Measurements from ENCODE around the gene LRIT3.

- no peak for TF ChIP-seq CTCF (IDR thresholded peaks at IDR 0.05; ENCODE audit: control extremely low read depth in 1 of 3, insufficient read depth in 1 of 3, low read depth in 1 of 3, low read length in 3 of 3)
- no peak for TF ChIP-seq SAP30 (IDR thresholded peaks at IDR 0.05; ENCODE audit: insufficient read depth, insufficient replicate concordance, low read length)
These were observed 29.5 kb downstream of the LRIT3 start for GRCh38 chr4:109877400-109877799.

All from H1 (cell line).